ENCODE measurements around the gene ZNF557. TPM values are rescaled to one million over a fixed set of nuclear protein-coding genes. Genes with fewer than 3 reads are reported as not detected.

The ZNF557 gene
- total and polyA plus RNA-seq, 7 donors = 2.3 to 10.0 (median 6.9) TPM

GRCh38 chr19:7074705-7075282 is 5.3 kb downstream of the ZNF557 start:
- Histone ChIP-seq H3K27me3 (no peaks in the 10 kb centered on the region), H3K36me3 (peaks cover 62 to 92% (median 76%) of the 10 kb centered on the region in 4 donors), H3K4me3 (no peak overlapping the region), H3K9me3 (peaks cover 18 to 31% (median 25%) of the 10 kb centered on the region in 4 donors), H3K4me1 (peaks cover 0 to 13% (median 9%) of the 10 kb centered on the region in 4 donors), H3K27ac (no peak overlapping the region)
- DNase-seq = no peak
- intact Hi-C loops (cut with DNase I) = no loop called here
- no peak for TF ChIP-seq POLR2AphosphoS5 (IDR thresholded peaks at IDR 0.05)
- no peak for TF ChIP-seq POLR2A (IDR thresholded peaks at IDR 0.05)
- TF ChIP-seq EP300 (IDR thresholded peaks at IDR 0.05) = no peak
- no peak for TF ChIP-seq CTCF (IDR thresholded peaks at IDR 0.05)
- WGBS, 2 donors = 97 to 98% methylated on average over 29 of the region's 29 CpGs

- no peaks in the 10 kb centered on the region for H3K27me3 ChIP-seq
- WGBS, 2 donors = 98% methylated on average over 6 of the region's 6 CpGs
- no peak overlapping the region for H3K4me3 ChIP-seq
- no peak for DNase-seq
- H3K9me3 ChIP-seq = peaks cover 29 to 45% (median 38%) of the 10 kb centered on the region in 4 donors
- no peak overlapping the region for H3K27ac ChIP-seq
- H3K36me3 ChIP-seq = peaks cover 76 to 99% (median 87%) of the 10 kb centered on the region in 4 donors
- TF ChIP-seq POLR2A (IDR thresholded peaks at IDR 0.05) (no peak), CTCF (IDR thresholded peaks at IDR 0.05) (no peak), EP300 (IDR thresholded peaks at IDR 0.05) (no peak), POLR2AphosphoS5 (IDR thresholded peaks at IDR 0.05) (no peak)
- intact Hi-C loops (cut with DNase I) = no loop called here
- H3K4me1 ChIP-seq = no peaks in the 10 kb centered on the region
Observed at GRCh38 chr19:7076151-7076550, 6.6 kb downstream of the ZNF557 start.

GRCh38 chr19:7078008-7078407 is 8.5 kb downstream of the ZNF557 start:
- intact Hi-C loops (cut with DNase I) = no loop called here
- peaks cover 83 to 100% (median 93%) of the 10 kb centered on the region in 4 donors for H3K36me3 ChIP-seq
- H3K4me3 ChIP-seq = no peak overlapping the region
- WGBS, 2 donors = 96 to 97% methylated on average over 2 of the region's 2 CpGs
- H3K27ac ChIP-seq = no peak overlapping the region
- no peaks in the 10 kb centered on the region for H3K27me3 ChIP-seq
- peaks cover 44 to 63% (median 56%) of the 10 kb centered on the region in 4 donors for H3K9me3 ChIP-seq
- no peaks in the 10 kb centered on the region for H3K4me1 ChIP-seq
- no peak for DNase-seq
- TF ChIP-seq POLR2AphosphoS5 (IDR thresholded peaks at IDR 0.05) = no peak
- no peak for TF ChIP-seq EP300 (IDR thresholded peaks at IDR 0.05)
- no peak for TF ChIP-seq POLR2A (IDR thresholded peaks at IDR 0.05)
- TF ChIP-seq CTCF (IDR thresholded peaks at IDR 0.05) = no peak

DNA sequence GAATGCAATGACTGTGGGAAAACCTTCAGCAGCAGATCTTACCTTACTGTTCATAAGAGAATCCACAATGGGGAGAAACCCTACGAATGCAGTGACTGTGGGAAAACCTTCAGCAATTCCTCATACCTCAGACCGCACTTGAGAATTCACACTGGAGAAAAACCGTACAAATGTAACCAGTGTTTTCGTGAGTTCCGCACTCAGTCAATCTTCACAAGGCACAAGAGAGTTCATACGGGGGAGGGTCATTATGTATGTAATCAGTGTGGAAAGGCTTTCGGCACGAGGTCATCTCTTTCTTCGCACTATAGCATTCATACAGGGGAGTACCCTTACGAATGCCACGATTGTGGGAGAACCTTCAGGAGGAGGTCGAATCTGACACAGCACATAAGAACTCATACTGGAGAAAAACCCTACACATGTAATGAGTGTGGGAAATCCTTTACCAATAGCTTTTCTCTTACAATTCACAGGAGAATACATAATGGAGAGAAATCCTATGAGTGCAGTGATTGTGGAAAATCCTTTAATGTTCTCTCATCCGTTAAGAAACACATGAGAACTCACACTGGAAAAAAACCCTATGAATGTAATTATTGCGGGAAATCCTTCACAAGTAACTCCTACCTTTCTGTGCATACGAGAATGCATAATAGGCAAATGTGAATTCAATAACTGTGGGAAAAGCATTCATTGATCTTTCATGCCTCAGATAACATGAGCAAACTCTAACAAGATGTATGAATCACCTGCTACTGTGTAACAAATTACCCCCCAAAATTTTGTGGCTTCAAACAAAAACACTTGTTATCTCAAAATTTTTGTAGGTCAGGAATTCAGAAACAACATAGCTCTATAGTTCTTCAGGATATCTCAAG is 13.8 kb downstream of the ZNF557 start:
- Histone ChIP-seq H3K4me3 (no peak overlapping the region), H3K27me3 (no peaks in the 10 kb centered on the region), H3K4me1 (no peaks in the 10 kb centered on the region), H3K36me3 (peaks cover 57 to 72% (median 63%) of the 10 kb centered on the region in 4 donors), H3K9me3 (peaks cover 57 to 83% (median 78%) of the 10 kb centered on the region in 4 donors), H3K27ac (no peak overlapping the region)
- intact Hi-C loops (cut with DNase I) = no loop called here
- TF ChIP-seq POLR2A (IDR thresholded peaks at IDR 0.05) (no peak), POLR2AphosphoS5 (IDR thresholded peaks at IDR 0.05) (no peak), EP300 (IDR thresholded peaks at IDR 0.05) (no peak), CTCF (IDR thresholded peaks at IDR 0.05) (no peak)
- WGBS, 2 donors = 99% methylated on average over 15 of the region's 15 CpGs
- DNase-seq = no peak

All from sigmoid colon (tissue), 7 donors.